ENCODE measurements around the gene IL16.

Gene IL16

DNA sequence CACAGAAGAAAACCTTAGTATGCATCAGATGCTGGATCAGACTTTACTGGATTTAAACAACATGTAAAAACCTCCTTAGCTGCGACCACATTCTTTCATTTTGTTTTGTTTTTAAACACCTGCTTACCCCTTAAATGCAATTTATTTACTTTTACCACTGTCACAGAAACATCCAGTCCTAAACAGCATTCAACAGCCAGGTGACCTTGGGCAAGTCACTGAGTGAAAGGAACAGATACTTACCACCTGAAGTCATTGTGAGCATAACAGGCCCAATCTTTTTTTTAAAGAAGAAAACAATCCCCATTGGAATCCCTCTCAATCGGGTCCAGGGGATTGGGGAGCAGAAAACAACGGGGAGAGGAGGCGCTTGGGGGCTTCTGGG lies 126.9 kb downstream of the IL16 start:
- H3K9ac ChIP-seq (ENCODE audit: low read length), result peak overlapping the region; percentile 93
- H3K79me2 ChIP-seq (ENCODE audit: low read length), result peaks cover 87% of the 10 kb centered on the region
- no peak for TF ChIP-seq EZH2phosphoT487 (IDR thresholded peaks at IDR 0.05; ENCODE audit: low read length)
- no peak for TF ChIP-seq EZH2 (optimal IDR thresholded peaks at IDR 0.05; ENCODE audit: low read depth, low read length)
- peaks cover 65% of the 10 kb centered on the region for H3F3A ChIP-seq (ENCODE audit: insufficient read depth, low read length)
- H3K36me3 ChIP-seq (replicated peaks; ENCODE audit: insufficient read depth, low read length), result peaks cover 25% of the 10 kb centered on the region
- H4K20me1 ChIP-seq (ENCODE audit: insufficient read depth, low read length), result no peaks in the 10 kb centered on the region
- no peak overlapping the region for H2AFZ ChIP-seq (ENCODE audit: low read length)
- H3K9me2 ChIP-seq (replicated peaks; ENCODE audit: insufficient read depth, low read length), result no peaks in the 10 kb centered on the region
- H3K4me2 ChIP-seq (ENCODE audit: low read depth, low read length), result peak overlapping the region; percentile 91
- H3K4me3 ChIP-seq (ENCODE audit: low read length), result peak overlapping the region; percentile 98
- H3K9me3 ChIP-seq (replicated peaks; ENCODE audit: insufficient read depth, low read length), result no peaks in the 10 kb centered on the region
- no peaks in the 10 kb centered on the region for H3K27me3 ChIP-seq (replicated peaks; ENCODE audit: insufficient read depth, low read length)
- peaks cover 72% of the 10 kb centered on the region for H3K4me1 ChIP-seq (ENCODE audit: low read length)
- no peak for DNase-seq
- peak overlapping the region; percentile 75; the same call in 1 of the 2 replicates for H3K27ac ChIP-seq (ENCODE audit: low read length)

- Histone ChIP-seq H3K9ac (ENCODE audit: low read length) (peak within 1 kb of the TSS; percentile 93), H3K79me2 (ENCODE audit: low read length) (peaks cover 86% of the 10 kb centered on the region), H3K4me1 (ENCODE audit: low read length) (peaks cover 71% of the 10 kb centered on the region), H3K4me2 (ENCODE audit: low read depth, low read length) (peak within 1 kb of the TSS; percentile 91), H3K27ac (ENCODE audit: low read length) (peak within 1 kb of the TSS; percentile 75; the same call in 1 of the 2 replicates), H3K9me3 (replicated peaks; ENCODE audit: insufficient read depth, low read length) (no peaks in the 10 kb centered on the region), H3F3A (ENCODE audit: insufficient read depth, low read length) (peaks cover 59% of the 10 kb centered on the region), H2AFZ (ENCODE audit: low read length) (peak within 1 kb of the TSS; percentile 79), H3K27me3 (replicated peaks; ENCODE audit: insufficient read depth, low read length) (no peaks in the 10 kb centered on the region), H3K36me3 (replicated peaks; ENCODE audit: insufficient read depth, low read length) (peaks cover 25% of the 10 kb centered on the region), H3K9me2 (replicated peaks; ENCODE audit: insufficient read depth, low read length) (no peaks in the 10 kb centered on the region), H3K4me3 (ENCODE audit: low read length) (peak within 1 kb of the TSS; percentile 98), H4K20me1 (ENCODE audit: insufficient read depth, low read length) (no peaks in the 10 kb centered on the region)
- TF ChIP-seq EZH2phosphoT487 (IDR thresholded peaks at IDR 0.05; ENCODE audit: low read length), result no peak
- no peak for TF ChIP-seq CTCF (IDR thresholded peaks at IDR 0.05; ENCODE audit: low read length)
- TF ChIP-seq EZH2 (optimal IDR thresholded peaks at IDR 0.05; ENCODE audit: low read depth, low read length), result no peak
- DNase-seq, result peak; percentile 99
These were observed 127.5 kb downstream of the IL16 start, which contains the start of gene STARD5 for GRCh38 chr15:81323944-81324881. TSS of gene STARD5 (minus strand) at chr15:81324141. CDS start at chr15:81324099, 42 bp downstream.

- Histone ChIP-seq H3K79me2 (ENCODE audit: low read length) (peaks cover 69% of the 10 kb centered on the region), H4K20me1 (ENCODE audit: insufficient read depth, low read length) (no peaks in the 10 kb centered on the region), H3K4me2 (ENCODE audit: low read depth, low read length) (peak overlapping the region; percentile 49), H3K27me3 (replicated peaks; ENCODE audit: insufficient read depth, low read length) (no peaks in the 10 kb centered on the region), H3K9me2 (replicated peaks; ENCODE audit: insufficient read depth, low read length) (no peaks in the 10 kb centered on the region), H3K9me3 (replicated peaks; ENCODE audit: insufficient read depth, low read length) (no peaks in the 10 kb centered on the region), H3K9ac (ENCODE audit: low read length) (peak overlapping the region; percentile 16; the same call in 1 of the 2 replicates), H3F3A (ENCODE audit: insufficient read depth, low read length) (peaks cover 54% of the 10 kb centered on the region), H3K36me3 (replicated peaks; ENCODE audit: insufficient read depth, low read length) (peaks cover 5% of the 10 kb centered on the region; the same call in 1 of the 2 replicates), H3K27ac (ENCODE audit: low read length) (peak overlapping the region; percentile 62; the same call in 1 of the 2 replicates), H3K4me3 (ENCODE audit: low read length) (0 out of 2 replicates have a peak overlapping the region, but pooled peaks have one; percentile 10), H3K4me1 (ENCODE audit: low read length) (peaks cover 70% of the 10 kb centered on the region), H2AFZ (ENCODE audit: low read length) (no peak overlapping the region)
- DNase-seq, result peak; percentile 46
- TF ChIP-seq CTCF (IDR thresholded peaks at IDR 0.05; ENCODE audit: low read length), result no peak
- TF ChIP-seq EZH2phosphoT487 (IDR thresholded peaks at IDR 0.05; ENCODE audit: low read length), result no peak
- TF ChIP-seq EZH2 (optimal IDR thresholded peaks at IDR 0.05; ENCODE audit: low read depth, low read length), result no peak
These were observed 130.0 kb downstream of the IL16 start for GRCh38 chr15:81326466-81327212.
